WTC11 (cell line): ENCODE measurements around the gene ANKRD17. TPM values are rescaled to one million over a fixed set of nuclear protein-coding genes. Genes with fewer than 3 reads are reported as not detected.

Experiments
- ATAC-seq: fragments of 200-7000 bp; cut with Tn5 transposase; 2 replicates; pipeline ENCODE4 v1.10.0; 2021; ENCODE audit warnings: mild to moderate bottlenecking, moderate library complexity
- CTCF ChIA-PET: fragments of 300-600 bp; sonication (Branson Sonifier 250); formaldehyde crosslinking; loops from one replicate; lab custom pipeline; 2021; ENCODE audit warnings: antibody characterized with exemption; lab: Charles Lee
- POLR2A ChIA-PET: fragments of 350-600 bp; sonication (Branson Sonifier 250); formaldehyde crosslinking; loops from one replicate; lab custom pipeline; 2021; ENCODE audit warnings: antibody characterized with exemption; lab: Charles Lee
- DNase-seq: peaks from one replicate; pipeline ENCODE4 v3.0.0; 2021; ENCODE audit warnings: low spot score
- H3K27ac Mint-ChIP-seq: 2 replicates; pipeline ENCODE4 v1.8.0; 2021; ENCODE audit warnings: mixed read lengths
- H3K27me3 Mint-ChIP-seq: 2 replicates; pipeline ENCODE4 v1.8.0; 2021; ENCODE audit warnings: low read depth, mild to moderate bottlenecking, moderate library complexity, mixed read lengths
- H3K36me3 Mint-ChIP-seq: 2 replicates; pipeline ENCODE4 v1.8.0; 2021; ENCODE audit warnings: mixed read lengths
- H3K4me1 Mint-ChIP-seq: 2 replicates; pipeline ENCODE4 v1.8.0; 2022; ENCODE audit warnings: mixed read lengths
- H3K4me3 Mint-ChIP-seq: 2 replicates; pipeline ENCODE4 v1.8.0; 2021; ENCODE audit warnings: mild to moderate bottlenecking, moderate library complexity, mixed read lengths
- H3K9me3 Mint-ChIP-seq: 2 replicates; pipeline ENCODE4 v1.8.0; 2021; ENCODE audit warnings: mixed read lengths
- ELF4 ChIP-seq: sonication (generic); formaldehyde crosslinking; IDR thresholded peaks from 2 replicates; pipeline ENCODE4 v1.8.1; 2022; ENCODE audit warnings: low read depth, mild to moderate bottlenecking, moderate library complexity, missing genetic modification reagents
- FOXK1 ChIP-seq: sonication (generic); formaldehyde crosslinking; IDR thresholded peaks from 2 replicates; pipeline ENCODE4 v1.8.0; 2022; ENCODE audit warnings: mild to moderate bottlenecking, moderate library complexity, missing genetic modification reagents
- GTF2I ChIP-seq: fragments of 250-450 bp; sonication (Bioruptor Pico); conservative IDR thresholded peaks from 2 replicates; pipeline ENCODE4 v1.4.0; 2021; ENCODE audit warnings: mild to moderate bottlenecking
- JUN ChIP-seq: sonication (generic); formaldehyde crosslinking; IDR thresholded peaks from 2 replicates; pipeline ENCODE4 v1.8.0; 2023; ENCODE audit warnings: mild to moderate bottlenecking, missing genetic modification reagents
- SMAD4 ChIP-seq: sonication (generic); formaldehyde crosslinking; IDR thresholded peaks from 2 replicates; pipeline ENCODE4 v1.8.0; 2022; ENCODE audit warnings: mild to moderate bottlenecking, missing genetic modification reagents
- SOX15 ChIP-seq: fragments of 250-450 bp; sonication (Bioruptor Pico); IDR thresholded peaks from 2 replicates; pipeline ENCODE4 v1.9.0; 2021; ENCODE audit warnings: mild to moderate bottlenecking
- SP1 ChIP-seq: sonication (generic); formaldehyde crosslinking; conservative IDR thresholded peaks from 2 replicates; pipeline ENCODE4 v1.8.1; 2022; ENCODE audit warnings: missing genetic modification reagents
- TEAD4 ChIP-seq: sonication (generic); formaldehyde crosslinking; IDR thresholded peaks from 2 replicates; pipeline ENCODE4 v1.8.0; 2022; ENCODE audit warnings: mild to moderate bottlenecking, missing genetic modification reagents
- ZNF232 ChIP-seq: sonication (generic); formaldehyde crosslinking; IDR thresholded peaks from 2 replicates; pipeline ENCODE4 v1.8.0; 2022; ENCODE audit warnings: mild to moderate bottlenecking, missing genetic modification reagents
- ZNF396 ChIP-seq: fragments of 250-450 bp; sonication (Bioruptor Pico); IDR thresholded peaks from 2 replicates; pipeline ENCODE4 v1.8.0; 2021; ENCODE audit warnings: mild to moderate bottlenecking, moderate library complexity, borderline replicate concordance
- ZNF416 ChIP-seq: fragments of 250-450 bp; sonication (Bioruptor Pico); IDR thresholded peaks from 2 replicates; pipeline ENCODE4 v1.9.0; 2021; ENCODE audit warnings: mild to moderate bottlenecking, inconsistent platforms
- ZNF671 ChIP-seq: fragments of 250-450 bp; sonication (Bioruptor Pico); IDR thresholded peaks from 2 replicates; pipeline ENCODE4 v1.8.0; 2021; ENCODE audit warnings: mild to moderate bottlenecking
- total RNA-seq: library from RNA; stranded (reverse); gene quantifications from 3 replicates; pipeline ENCODE4 v1.2.3, GENCODE V29; 2021
- TF ChIP-seq, protein P1 (sequence below): sonication (generic); formaldehyde crosslinking; IDR thresholded peaks from 2 replicates; pipeline ENCODE4 v1.8.1; 2023; ENCODE audit warnings: mild to moderate bottlenecking, missing genetic modification reagents, moderate library complexity
- TF ChIP-seq, protein P2 (sequence below): fragments of 250-450 bp; sonication (Bioruptor Pico); conservative IDR thresholded peaks from 2 replicates; pipeline ENCODE4 v1.9.0; 2021; ENCODE audit warnings: mild to moderate bottlenecking
- TF ChIP-seq, protein P3 (sequence below): sonication (generic); formaldehyde crosslinking; IDR thresholded peaks from 2 replicates; pipeline ENCODE4 v1.8.0; 2023; ENCODE audit warnings: mild to moderate bottlenecking, missing genetic modification reagents
- TF ChIP-seq, protein P4 (sequence below): sonication (generic); formaldehyde crosslinking; conservative IDR thresholded peaks from 2 replicates; pipeline ENCODE4 v1.8.1; 2023; ENCODE audit warnings: mild to moderate bottlenecking, low read depth, missing genetic modification reagents, moderate library complexity
- TF ChIP-seq, protein P5 (sequence below): sonication (generic); formaldehyde crosslinking; IDR thresholded peaks from 2 replicates; pipeline ENCODE4 v1.8.0; 2022; ENCODE audit warnings: mild to moderate bottlenecking, missing genetic modification reagents
- TF ChIP-seq, protein P6 (sequence below): sonication (generic); formaldehyde crosslinking; IDR thresholded peaks from 2 replicates; pipeline ENCODE4 v1.8.0; 2022; ENCODE audit warnings: mild to moderate bottlenecking, missing genetic modification reagents
- TF ChIP-seq, protein P7 (sequence below): sonication (generic); formaldehyde crosslinking; IDR thresholded peaks from 2 replicates; pipeline ENCODE4 v1.8.0; 2022; ENCODE audit warnings: mild to moderate bottlenecking, missing genetic modification reagents
- TF ChIP-seq, protein P8 (sequence below): sonication (generic); formaldehyde crosslinking; IDR thresholded peaks from 2 replicates; pipeline ENCODE4 v1.8.0; 2023; ENCODE audit warnings: missing genetic modification reagents, mild to moderate bottlenecking, borderline replicate concordance

Gene ANKRD17
- total RNA-seq, 1 experiment from 2014 or later = 76.0 TPM

DNA sequence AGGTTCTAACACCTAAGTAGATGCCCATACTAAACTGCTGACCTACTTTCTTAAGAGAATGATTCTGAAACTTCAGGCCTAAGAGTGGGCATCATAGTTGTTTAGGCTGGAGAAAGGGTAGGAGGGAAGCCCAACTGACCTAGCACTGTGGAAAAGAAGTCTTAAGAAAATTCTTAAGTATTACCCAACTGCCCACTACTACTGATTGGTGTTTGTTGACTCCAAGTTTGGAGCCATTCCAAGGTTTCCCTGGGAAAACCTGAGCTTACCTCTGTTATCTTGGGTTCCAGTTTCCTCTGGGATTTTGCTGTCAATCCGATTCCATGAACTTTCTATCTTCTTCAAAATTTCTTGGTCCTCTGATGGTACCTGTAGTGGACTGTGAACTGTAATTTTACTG lies 23.9 kb downstream of the ANKRD17 start:
- peaks cover 16% of the 10 kb centered on the region for H3K4me1 Mint-ChIP-seq
- no peaks in the 10 kb centered on the region for H3K9me3 Mint-ChIP-seq
- no peak for DNase-seq
- ChIA-PET POLR2A (no interaction called here), CTCF (no interaction called here)
- ATAC-seq = no peak
- H3K4me3 Mint-ChIP-seq = no peak overlapping the region
- peaks cover 26% of the 10 kb centered on the region for H3K36me3 Mint-ChIP-seq
- H3K27me3 Mint-ChIP-seq = no peaks in the 10 kb centered on the region
- TF ChIP-seq ZNF232 (CRISPR knock-in tag) (no peak), TEAD4 (CRISPR knock-in tag) (no peak), SOX15 (CRISPR knock-in tag) (no peak), ZNF396 (CRISPR knock-in tag) (no peak), SMAD4 (CRISPR knock-in tag) (no peak), JUN (CRISPR knock-in tag) (no peak), FOXK1 (CRISPR knock-in tag) (no peak), ELF4 (CRISPR knock-in tag) (no peak), ZNF671 (CRISPR knock-in tag) (no peak), GTF2I (CRISPR knock-in tag) (no peak), SP1 (CRISPR knock-in tag) (no peak), ZNF416 (no peak)
- TF ChIP-seq, protein P1, sequence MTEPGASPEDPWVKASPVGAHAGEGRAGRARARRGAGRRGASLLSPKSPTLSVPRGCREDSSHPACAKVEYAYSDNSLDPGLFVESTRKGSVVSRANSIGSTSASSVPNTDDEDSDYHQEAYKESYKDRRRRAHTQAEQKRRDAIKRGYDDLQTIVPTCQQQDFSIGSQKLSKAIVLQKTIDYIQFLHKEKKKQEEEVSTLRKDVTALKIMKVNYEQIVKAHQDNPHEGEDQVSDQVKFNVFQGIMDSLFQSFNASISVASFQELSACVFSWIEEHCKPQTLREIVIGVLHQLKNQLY (CRISPR knock-in tag) = no peak
- TF ChIP-seq, protein P2, sequence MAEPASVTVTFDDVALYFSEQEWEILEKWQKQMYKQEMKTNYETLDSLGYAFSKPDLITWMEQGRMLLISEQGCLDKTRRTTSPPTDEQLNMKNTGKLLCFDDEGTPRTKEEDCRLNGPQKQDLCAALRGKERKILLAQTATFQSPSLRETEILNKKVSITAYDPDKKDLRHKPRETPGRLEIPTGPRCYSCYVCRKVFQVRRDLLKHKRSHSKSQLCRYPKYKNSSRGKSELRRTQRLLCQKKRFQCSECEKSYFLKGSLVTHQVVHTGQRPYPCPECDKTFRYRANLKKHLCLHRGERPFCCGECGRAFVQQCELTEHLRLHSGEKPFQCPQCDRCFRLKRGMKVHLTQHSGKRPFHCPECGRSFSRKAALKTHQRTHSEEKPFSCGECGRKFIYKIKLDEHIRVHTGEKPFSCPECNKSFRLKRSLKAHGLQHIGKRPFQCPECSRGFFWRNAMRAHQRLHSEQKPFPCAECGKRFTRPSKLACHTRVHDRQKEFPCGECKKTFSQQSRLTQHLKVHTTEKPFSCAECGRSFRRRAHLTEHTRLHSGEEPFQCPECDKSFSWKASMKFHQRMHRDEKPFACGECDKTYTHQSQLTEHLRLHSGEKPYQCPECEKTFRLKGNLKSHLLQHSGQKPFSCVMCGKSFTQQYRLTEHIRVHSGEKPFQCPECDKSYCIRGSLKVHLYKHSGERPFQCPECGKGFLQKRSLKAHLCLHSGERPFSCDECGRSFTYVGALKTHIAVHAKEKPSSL (CRISPR knock-in tag) = no peak
- TF ChIP-seq, protein P3, sequence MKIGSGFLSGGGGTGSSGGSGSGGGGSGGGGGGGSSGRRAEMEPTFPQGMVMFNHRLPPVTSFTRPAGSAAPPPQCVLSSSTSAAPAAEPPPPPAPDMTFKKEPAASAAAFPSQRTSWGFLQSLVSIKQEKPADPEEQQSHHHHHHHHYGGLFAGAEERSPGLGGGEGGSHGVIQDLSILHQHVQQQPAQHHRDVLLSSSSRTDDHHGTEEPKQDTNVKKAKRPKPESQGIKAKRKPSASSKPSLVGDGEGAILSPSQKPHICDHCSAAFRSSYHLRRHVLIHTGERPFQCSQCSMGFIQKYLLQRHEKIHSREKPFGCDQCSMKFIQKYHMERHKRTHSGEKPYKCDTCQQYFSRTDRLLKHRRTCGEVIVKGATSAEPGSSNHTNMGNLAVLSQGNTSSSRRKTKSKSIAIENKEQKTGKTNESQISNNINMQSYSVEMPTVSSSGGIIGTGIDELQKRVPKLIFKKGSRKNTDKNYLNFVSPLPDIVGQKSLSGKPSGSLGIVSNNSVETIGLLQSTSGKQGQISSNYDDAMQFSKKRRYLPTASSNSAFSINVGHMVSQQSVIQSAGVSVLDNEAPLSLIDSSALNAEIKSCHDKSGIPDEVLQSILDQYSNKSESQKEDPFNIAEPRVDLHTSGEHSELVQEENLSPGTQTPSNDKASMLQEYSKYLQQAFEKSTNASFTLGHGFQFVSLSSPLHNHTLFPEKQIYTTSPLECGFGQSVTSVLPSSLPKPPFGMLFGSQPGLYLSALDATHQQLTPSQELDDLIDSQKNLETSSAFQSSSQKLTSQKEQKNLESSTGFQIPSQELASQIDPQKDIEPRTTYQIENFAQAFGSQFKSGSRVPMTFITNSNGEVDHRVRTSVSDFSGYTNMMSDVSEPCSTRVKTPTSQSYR (CRISPR knock-in tag) = no peak
- TF ChIP-seq, protein P4, sequence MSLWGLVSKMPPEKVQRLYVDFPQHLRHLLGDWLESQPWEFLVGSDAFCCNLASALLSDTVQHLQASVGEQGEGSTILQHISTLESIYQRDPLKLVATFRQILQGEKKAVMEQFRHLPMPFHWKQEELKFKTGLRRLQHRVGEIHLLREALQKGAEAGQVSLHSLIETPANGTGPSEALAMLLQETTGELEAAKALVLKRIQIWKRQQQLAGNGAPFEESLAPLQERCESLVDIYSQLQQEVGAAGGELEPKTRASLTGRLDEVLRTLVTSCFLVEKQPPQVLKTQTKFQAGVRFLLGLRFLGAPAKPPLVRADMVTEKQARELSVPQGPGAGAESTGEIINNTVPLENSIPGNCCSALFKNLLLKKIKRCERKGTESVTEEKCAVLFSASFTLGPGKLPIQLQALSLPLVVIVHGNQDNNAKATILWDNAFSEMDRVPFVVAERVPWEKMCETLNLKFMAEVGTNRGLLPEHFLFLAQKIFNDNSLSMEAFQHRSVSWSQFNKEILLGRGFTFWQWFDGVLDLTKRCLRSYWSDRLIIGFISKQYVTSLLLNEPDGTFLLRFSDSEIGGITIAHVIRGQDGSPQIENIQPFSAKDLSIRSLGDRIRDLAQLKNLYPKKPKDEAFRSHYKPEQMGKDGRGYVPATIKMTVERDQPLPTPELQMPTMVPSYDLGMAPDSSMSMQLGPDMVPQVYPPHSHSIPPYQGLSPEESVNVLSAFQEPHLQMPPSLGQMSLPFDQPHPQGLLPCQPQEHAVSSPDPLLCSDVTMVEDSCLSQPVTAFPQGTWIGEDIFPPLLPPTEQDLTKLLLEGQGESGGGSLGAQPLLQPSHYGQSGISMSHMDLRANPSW (CRISPR knock-in tag) = no peak
- TF ChIP-seq, protein P5, sequence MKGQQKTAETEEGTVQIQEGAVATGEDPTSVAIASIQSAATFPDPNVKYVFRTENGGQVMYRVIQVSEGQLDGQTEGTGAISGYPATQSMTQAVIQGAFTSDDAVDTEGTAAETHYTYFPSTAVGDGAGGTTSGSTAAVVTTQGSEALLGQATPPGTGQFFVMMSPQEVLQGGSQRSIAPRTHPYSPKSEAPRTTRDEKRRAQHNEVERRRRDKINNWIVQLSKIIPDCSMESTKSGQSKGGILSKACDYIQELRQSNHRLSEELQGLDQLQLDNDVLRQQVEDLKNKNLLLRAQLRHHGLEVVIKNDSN (CRISPR knock-in tag) = no peak
- TF ChIP-seq, protein P6, sequence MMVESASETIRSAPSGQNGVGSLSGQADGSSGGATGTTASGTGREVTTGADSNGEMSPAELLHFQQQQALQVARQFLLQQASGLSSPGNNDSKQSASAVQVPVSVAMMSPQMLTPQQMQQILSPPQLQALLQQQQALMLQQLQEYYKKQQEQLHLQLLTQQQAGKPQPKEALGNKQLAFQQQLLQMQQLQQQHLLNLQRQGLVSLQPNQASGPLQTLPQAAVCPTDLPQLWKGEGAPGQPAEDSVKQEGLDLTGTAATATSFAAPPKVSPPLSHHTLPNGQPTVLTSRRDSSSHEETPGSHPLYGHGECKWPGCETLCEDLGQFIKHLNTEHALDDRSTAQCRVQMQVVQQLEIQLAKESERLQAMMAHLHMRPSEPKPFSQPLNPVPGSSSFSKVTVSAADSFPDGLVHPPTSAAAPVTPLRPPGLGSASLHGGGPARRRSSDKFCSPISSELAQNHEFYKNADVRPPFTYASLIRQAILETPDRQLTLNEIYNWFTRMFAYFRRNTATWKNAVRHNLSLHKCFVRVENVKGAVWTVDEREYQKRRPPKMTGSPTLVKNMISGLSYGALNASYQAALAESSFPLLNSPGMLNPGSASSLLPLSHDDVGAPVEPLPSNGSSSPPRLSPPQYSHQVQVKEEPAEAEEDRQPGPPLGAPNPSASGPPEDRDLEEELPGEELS (CRISPR knock-in tag) = no peak
- TF ChIP-seq, protein P7, sequence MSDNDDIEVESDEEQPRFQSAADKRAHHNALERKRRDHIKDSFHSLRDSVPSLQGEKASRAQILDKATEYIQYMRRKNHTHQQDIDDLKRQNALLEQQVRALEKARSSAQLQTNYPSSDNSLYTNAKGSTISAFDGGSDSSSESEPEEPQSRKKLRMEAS = no peak
- TF ChIP-seq, protein P8, sequence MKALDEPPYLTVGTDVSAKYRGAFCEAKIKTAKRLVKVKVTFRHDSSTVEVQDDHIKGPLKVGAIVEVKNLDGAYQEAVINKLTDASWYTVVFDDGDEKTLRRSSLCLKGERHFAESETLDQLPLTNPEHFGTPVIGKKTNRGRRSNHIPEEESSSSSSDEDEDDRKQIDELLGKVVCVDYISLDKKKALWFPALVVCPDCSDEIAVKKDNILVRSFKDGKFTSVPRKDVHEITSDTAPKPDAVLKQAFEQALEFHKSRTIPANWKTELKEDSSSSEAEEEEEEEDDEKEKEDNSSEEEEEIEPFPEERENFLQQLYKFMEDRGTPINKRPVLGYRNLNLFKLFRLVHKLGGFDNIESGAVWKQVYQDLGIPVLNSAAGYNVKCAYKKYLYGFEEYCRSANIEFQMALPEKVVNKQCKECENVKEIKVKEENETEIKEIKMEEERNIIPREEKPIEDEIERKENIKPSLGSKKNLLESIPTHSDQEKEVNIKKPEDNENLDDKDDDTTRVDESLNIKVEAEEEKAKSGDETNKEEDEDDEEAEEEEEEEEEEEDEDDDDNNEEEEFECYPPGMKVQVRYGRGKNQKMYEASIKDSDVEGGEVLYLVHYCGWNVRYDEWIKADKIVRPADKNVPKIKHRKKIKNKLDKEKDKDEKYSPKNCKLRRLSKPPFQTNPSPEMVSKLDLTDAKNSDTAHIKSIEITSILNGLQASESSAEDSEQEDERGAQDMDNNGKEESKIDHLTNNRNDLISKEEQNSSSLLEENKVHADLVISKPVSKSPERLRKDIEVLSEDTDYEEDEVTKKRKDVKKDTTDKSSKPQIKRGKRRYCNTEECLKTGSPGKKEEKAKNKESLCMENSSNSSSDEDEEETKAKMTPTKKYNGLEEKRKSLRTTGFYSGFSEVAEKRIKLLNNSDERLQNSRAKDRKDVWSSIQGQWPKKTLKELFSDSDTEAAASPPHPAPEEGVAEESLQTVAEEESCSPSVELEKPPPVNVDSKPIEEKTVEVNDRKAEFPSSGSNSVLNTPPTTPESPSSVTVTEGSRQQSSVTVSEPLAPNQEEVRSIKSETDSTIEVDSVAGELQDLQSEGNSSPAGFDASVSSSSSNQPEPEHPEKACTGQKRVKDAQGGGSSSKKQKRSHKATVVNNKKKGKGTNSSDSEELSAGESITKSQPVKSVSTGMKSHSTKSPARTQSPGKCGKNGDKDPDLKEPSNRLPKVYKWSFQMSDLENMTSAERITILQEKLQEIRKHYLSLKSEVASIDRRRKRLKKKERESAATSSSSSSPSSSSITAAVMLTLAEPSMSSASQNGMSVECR = no peak
- no peak overlapping the region for H3K27ac Mint-ChIP-seq
